Measurements from ENCODE around the gene UBE2I.

Gene UBE2I

DNA sequence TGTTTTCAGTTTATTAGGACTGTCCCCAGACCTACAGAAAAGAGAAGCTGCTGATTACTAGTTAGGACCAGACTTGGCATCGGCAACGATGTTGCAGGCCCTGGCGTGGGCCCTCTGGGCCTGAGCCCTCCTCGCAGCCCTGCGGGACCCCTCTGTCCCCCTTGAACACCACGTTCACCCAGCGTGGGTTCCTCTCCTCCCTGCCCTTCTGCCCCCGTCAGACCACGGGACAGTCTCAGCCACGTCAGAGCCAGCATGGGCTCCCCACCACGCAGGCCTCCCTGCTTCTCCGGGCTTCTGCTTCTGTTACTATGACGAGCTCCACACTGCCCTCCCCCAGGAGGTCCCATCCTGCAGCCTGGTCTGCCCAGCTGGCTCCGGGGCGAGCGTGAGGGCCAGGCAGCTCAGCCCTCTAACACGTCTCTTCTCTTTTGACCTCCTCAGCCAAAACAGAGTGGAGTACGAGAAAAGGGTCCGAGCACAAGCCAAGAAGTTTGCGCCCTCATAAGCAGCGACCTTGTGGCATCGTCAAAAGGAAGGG lies 14.9 kb downstream of the UBE2I start:
- TF ChIP-seq GATA3 (IDR thresholded peaks at IDR 0.05; ENCODE audit: low read depth, low read length) = no peak
- TF ChIP-seq GATA2 (IDR thresholded peaks at IDR 0.05; ENCODE audit: low read depth, low read length) = no peak

DNA sequence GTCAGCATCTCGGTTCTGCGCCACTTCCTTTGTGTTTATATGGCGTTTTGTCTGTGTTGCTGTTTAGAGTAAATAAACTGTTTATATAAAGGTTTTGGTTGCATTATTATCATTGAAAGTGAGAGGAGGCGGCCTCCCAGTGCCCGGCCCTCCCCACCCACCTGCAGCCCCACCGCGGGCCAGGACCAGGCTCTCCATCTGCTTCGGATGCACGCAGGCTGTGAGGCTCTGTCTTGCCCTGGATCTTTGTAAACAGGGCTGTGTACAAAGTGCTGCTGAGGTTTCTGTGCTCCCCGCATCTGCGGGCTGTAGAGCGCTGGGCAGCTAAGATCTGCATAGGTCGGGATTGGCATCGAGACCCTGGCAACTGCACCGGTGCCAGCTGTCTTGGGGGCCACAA lies 15.8 kb downstream of the UBE2I start:
- no peak for TF ChIP-seq GATA3 (IDR thresholded peaks at IDR 0.05; ENCODE audit: low read depth, low read length)
- no peak for TF ChIP-seq GATA2 (IDR thresholded peaks at IDR 0.05; ENCODE audit: low read depth, low read length)

DNA sequence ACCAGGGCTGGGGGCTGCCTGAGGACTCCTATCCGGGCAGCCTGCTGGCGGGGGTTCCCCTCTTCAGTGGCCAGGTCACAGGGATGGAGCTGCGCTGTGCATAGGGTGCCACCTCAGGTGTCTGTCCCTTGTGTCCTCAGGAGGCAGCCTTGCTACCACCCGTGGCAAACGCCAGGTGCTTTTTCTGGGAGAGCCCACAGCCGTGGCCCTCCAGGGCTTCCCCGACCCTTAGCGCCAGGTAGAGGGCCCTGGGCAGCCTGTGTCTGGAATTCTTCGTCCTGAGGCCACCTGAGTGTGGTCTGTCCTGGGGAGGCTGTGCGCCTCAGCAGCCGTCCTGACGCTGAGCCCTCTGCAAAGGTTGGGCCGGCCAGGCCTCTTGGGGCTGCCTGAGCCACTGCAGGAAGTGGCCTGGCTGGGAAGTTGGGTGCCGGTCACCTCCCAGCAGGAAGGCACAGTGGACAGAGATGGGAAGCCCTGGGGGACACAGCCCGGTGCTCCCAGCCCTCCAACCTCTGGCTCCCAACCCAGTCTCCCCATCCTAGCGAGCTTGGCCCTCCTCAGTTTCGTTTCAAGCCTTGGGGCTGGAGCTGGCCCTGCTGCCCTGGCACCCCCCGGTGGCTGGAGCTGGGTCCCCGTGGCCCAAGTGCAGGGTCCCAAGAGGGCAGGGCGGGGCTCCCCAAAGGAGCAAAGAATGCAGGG lies 16.4 kb downstream of the UBE2I start:
- no peak for TF ChIP-seq GATA3 (IDR thresholded peaks at IDR 0.05; ENCODE audit: low read depth, low read length)
- TF ChIP-seq GATA2 (IDR thresholded peaks at IDR 0.05; ENCODE audit: low read depth, low read length) = no peak

DNA sequence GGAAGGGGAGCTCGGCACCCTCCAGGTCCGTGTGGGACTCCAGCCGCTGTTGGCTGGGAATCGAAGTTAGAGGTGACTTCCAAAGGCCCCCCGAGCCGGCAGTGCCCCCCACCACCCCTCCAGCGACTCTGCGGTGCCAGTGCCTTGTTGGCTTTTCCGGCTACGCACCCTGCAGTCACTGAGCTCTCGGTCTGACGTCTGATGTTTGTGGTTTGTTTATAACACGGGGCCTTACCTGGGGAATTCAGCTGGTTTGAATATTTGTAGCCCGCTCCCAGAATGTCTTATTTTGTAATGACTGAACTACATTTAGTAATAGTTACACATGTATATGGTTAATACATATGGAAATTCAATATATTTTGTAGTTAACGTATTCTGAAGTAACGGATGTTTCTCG lies 17.0 kb downstream of the UBE2I start:
- no peak for TF ChIP-seq GATA2 (IDR thresholded peaks at IDR 0.05; ENCODE audit: low read depth, low read length)
- no peak for TF ChIP-seq GATA3 (IDR thresholded peaks at IDR 0.05; ENCODE audit: low read depth, low read length)

DNA sequence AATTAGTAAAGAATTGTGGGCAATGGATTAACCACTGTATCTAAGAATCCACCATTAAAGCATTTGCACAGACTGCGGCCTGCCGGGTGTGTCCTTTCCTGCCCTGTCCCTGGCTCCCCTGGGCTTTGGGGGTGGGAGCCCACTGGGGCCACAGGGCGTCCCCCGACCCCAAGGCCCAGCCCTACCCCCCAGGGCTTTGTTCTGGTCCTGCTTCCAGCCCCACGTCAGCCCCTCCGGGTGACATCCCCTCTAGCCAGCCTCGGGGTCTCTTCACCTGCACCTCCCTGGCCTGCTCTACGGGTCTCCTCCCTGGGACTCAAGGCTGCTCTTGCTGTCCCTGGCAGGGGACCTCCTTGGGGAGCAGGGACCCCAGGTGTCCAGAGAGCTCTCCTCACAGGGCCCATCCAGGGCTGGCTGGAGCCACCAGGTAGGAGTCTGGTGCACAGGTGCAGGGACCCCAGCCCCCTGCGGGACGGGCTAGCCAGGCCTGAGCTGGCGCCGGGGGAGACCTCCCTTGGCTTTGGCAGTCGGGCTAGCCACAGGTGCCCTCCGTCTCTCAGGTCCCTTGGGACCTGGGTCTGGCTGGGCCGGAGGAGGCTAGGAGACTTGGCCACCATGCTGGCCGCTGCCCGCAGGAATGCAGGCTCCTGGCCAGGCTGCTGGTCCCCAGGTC lies 17.6 kb downstream of the UBE2I start:
- TF ChIP-seq GATA2 (IDR thresholded peaks at IDR 0.05; ENCODE audit: low read depth, low read length) = no peak
- no peak for TF ChIP-seq GATA3 (IDR thresholded peaks at IDR 0.05; ENCODE audit: low read depth, low read length)

DNA sequence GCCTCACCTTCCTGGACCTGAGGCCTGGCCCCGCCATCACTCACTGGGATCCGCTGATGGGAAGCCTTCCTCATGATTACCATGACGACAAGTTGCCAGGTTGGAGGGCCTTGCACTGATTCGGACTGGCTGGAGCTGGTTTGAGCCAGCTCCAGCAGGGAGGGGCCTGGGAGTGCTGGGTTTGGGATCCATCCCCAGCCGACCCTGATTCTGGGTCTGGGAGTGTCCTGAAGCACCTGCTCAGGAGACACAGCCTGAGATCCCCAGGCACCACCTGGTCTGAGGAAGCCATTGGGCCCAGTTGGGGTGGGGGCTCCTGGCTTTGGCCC lies 18.1 kb downstream of the UBE2I start:
- TF ChIP-seq GATA3 (IDR thresholded peaks at IDR 0.05; ENCODE audit: low read depth, low read length) = no peak
- no peak for TF ChIP-seq GATA2 (IDR thresholded peaks at IDR 0.05; ENCODE audit: low read depth, low read length)

DNA sequence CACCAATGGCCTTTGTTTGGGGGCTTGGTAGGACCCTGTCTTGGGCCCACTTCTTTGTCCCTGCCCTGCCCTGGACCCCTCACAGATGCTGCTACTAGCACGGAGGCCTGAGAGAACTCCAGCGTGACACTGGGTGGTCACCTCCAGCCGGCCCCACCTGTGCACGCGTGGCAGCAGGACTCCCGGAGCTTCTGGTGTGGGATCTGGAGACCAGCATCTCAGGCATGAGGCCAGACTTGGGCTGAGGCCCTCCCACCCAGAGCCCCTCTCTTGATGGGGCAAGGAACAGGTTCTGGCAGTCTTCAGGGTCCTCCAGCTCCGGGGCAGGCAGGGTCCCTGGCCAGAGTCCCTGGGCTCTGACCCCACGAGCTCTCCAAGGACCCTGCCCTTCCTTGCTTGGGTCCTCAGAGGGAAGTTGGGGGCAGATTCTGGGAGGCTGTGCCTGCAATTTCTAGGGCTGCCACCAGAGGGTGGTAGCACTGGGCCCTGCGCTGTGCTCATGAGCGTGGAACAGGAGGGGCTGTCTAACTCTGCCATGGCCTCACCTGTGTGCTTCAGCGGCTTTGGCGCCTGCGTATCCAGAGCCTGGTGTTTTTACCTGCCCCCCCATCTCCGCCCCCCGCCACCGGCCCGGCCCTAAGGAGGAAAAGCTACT lies 21.0 kb downstream of the UBE2I start:
- TF ChIP-seq GATA3 (IDR thresholded peaks at IDR 0.05; ENCODE audit: low read depth, low read length) = no peak
- no peak for TF ChIP-seq GATA2 (IDR thresholded peaks at IDR 0.05; ENCODE audit: low read depth, low read length)

DNA sequence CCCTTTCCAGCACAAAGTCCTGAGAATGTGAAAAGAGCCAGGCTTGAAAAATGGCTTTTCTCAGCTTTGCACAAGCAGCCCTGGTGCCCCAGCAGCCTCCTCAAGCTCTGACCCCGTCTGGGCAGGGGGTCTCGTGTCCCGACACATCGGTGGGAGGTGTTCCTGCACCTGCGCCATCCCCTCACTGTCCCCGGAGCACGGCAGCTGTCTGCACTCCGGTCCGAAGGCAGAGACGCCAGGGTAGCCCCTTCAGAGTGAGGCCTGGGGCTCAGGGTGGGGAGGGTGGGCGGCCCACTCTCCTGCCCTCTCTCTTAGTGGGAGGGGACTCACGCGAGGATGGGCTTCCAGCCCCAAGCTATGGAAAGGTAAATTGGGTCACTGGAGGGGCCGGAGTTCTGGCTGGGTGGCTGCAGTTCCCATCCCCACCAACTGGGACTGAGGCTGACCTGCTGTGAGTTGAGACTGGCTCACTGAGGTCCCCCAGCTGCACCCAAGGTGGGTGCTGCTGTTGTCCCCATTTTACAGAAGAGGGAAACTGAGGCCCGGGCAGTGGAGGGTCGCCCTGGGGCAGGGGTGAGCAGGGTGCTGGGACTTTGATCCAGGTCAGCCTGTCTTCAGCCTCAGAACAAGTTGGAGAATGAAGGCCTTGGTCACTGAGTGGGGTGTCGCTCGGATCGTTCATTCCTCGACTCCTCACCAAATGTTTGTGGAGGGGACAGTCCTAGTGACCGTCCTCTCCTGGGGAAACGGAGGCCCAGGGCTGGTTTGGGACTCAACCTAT lies 21.7 kb downstream of the UBE2I start:
- TF ChIP-seq GATA3 (IDR thresholded peaks at IDR 0.05; ENCODE audit: low read depth, low read length) (no peak), GATA2 (IDR thresholded peaks at IDR 0.05; ENCODE audit: low read depth, low read length) (no peak)

DNA sequence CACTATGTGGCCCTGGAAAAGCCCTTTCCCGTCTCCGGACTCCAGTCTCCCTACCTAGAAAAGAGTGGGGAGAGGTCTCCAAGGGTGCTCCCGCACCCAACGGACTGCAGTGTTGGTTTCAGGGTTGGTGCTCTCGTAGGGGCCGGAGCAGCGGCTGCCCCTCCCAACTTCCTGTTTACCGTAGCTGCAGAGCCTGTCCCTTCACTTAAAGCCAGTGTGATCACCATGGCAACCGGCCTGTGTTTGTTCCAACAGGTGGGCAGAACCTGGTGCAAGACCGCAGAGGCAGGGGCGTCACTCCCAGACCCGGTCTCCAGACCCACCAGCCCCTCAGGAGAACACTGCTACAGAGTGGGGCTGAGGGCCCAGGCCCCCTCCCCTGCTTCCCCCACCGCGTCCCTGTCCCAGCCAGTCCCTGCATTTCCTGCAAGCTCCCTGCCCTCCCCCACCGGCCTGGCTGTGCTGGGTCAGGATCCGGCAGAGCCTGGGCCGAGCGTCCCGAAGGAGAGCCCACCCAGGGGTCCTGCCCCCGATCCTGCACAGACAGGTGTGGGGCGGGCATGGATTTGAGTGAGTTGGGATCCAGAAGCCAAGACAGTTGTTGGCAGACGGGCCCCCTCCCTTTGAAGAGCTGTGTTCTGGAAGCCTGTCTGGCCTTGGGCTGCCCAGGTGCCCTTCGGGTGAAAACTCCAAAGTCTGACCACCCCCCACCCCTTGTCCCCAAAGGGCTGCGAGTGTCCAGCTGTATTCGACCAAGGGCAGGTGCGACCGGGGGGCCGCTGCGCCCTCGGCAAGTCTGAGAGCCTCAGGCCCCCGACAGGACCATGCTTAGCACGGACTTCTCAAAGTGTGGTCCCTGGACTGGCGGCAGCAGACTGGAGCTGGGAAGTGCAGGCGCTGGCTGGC lies 22.5 kb downstream of the UBE2I start:
- TF ChIP-seq GATA3 (IDR thresholded peaks at IDR 0.05; ENCODE audit: low read depth, low read length) = no peak
- no peak for TF ChIP-seq GATA2 (IDR thresholded peaks at IDR 0.05; ENCODE audit: low read depth, low read length)

DNA sequence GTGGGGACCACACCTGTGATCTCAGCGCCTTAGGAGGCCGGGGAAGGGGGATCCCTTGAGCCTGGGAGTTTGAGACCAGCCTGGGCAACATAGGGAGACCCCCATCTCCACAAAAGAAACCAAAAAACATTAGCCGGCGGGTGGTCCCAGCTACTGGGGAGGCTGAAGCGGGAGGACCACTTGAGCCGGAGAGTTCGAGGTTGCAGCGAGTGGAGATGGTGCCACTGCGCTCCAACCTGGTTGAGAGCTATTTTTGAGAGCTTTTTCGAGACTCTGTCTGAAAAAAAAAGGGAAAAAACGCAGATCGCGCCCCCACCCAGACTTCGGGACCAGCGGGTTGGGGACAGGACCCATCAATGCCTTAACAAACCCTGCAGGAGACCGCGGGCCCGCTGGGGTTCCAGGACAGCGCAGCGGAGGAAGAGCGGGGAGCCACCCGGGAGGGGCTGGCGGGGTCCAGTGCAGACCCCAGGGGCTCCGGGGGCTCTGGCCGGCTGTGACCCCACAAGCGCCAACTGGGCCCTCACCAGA lies 23.2 kb downstream of the UBE2I start:
- TF ChIP-seq GATA2 (IDR thresholded peaks at IDR 0.05; ENCODE audit: low read depth, low read length) (no peak), GATA3 (IDR thresholded peaks at IDR 0.05; ENCODE audit: low read depth, low read length) (no peak)

DNA sequence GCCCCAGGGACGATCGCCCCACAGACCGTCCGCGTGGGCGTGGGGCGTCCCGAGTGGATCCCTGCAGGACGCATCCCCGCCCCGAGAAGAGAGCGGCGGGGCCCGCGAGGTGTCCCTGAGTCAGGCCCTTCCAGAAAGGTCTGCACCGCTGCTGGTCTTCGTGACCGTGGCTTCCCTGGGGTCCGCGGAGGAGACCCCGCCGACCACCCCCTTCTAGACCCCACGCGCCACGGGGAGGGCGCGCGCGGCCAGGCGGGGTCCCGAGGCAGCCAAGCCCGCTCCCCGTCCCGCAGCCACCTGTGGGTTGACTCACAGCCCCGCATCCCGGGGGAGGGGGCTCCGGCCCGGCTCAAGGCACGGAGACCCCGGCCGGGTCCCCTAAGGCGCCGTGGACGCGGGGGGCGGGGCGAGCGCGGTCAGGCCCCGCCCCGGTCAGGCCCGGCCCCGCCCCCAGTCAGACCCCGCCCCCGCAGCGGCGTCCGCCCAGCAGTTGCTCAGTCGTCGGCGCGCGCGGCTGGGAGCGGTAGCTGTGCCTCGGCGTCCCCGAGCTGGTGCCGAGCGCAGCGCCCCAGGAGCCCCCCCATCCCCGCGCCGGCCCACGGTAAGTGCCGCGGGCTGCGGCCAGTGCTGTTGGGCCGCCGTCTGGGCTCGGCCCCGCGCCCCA lies 23.8 kb downstream of the UBE2I start, which contains the start of gene BAIAP3:
Gene BAIAP3, plus strand, starts transcription at position 497 of the 664 bp plus-strand sequence. CDS start 4,905 bp downstream, outside the sequence.
- TF ChIP-seq GATA3 (IDR thresholded peaks at IDR 0.05; ENCODE audit: low read depth, low read length) (no peak), GATA2 (IDR thresholded peaks at IDR 0.05; ENCODE audit: low read depth, low read length) (no peak)

Data from SH-SY5Y (cell line).